GM10266 (cell line): Measurements from ENCODE around the gene GET3.
"Not testable (repeated sequence)": the region's sequence is repeated elsewhere in the genome, so short reads cannot be mapped to it uniquely, and the experiment has no call there.

Experiments used
- DNase-seq: peaks from one replicate; pipeline ENCODE4 v3.0.0; 2012; ENCODE audit errors: extremely low spot score
- CTCF ChIP-seq: IDR thresholded peaks from 2 replicates; pipeline ENCODE4 v1.5.1; 2012; ENCODE audit warnings: mild to moderate bottlenecking, low read depth; ENCODE audit not compliant: control insufficient read depth, insufficient read depth; ENCODE audit errors: missing control alignments

GET3 gene

GRCh38 chr19:12720296-12720695 is 17.0 kb upstream of the GET3 start:
- no peak for TF ChIP-seq CTCF

GRCh38 chr19:12720851-12721655 is 16.2 kb upstream of the GET3 start:
- DNase-seq = no peak
- no peak for TF ChIP-seq CTCF

More at GRCh38 chr19:12720296-12720695, 17.0 kb upstream of the GET3 start:
- DNase-seq = no peak

GRCh38 chr19:12721656-12722565 is 15.4 kb upstream of the GET3 start:
- TF ChIP-seq CTCF = no peak
- DNase-seq = peak; percentile 90

GRCh38 chr19:12722566-12723380 is 14.5 kb upstream of the GET3 start:
- DNase-seq = peak; percentile 99
- no peak for TF ChIP-seq CTCF

GRCh38 chr19:12723381-12723640 is 14.0 kb upstream of the GET3 start:
- DNase-seq = no peak
- no peak for TF ChIP-seq CTCF

- DNase-seq = peak; percentile 86
- TF ChIP-seq CTCF = no peak
These were observed 13.5 kb upstream of the GET3 start, which contains the start of gene TNPO2 for GRCh38 chr19:12723641-12724426. Gene TNPO2 (minus strand): TSS chr19:12723932. CDS start chr19:12720977, 2,955 bp downstream.

- DNase-seq = not testable (repeated sequence)
These were observed 11.7 kb upstream of the GET3 start for GRCh38 chr19:12725612-12726011.
